H1 (cell line): ENCODE measurements around the gene THEM5. TPM values are rescaled to one million over a fixed set of nuclear protein-coding genes. Genes with fewer than 3 reads are reported as not detected.

Experiments
- CTCF ChIA-PET: fragments of 300-600 bp; sonication (Branson Sonifier 250); formaldehyde crosslinking; loops from one replicate; lab custom pipeline; 2021; ENCODE audit not compliant: partially characterized antibody; lab: Charles Lee
- POLR2A ChIA-PET: fragments of 300-600 bp; sonication (Branson Sonifier 250); formaldehyde crosslinking; loops from one replicate; lab custom pipeline; 2021; ENCODE audit warnings: inconsistent platforms; ENCODE audit not compliant: partially characterized antibody; lab: Charles Lee
- DNase-seq, 2 experiments: peaks; one replicate each; pipeline versions ENCODE4 v3.0.0 to v3.0.0-alpha.2; 2010 to 2022; ENCODE audit warnings: low spot score in 2 of 2, low read depth in 1 of 2, mixed read lengths in 1 of 2
- FAIRE-seq: peaks from 2 replicates; lab custom pipeline; 2011; peaks lifted over from hg19 to GRCh38; lab: Jason Lieb, UNC
- H2AFZ ChIP-seq: 2 replicates; pipeline ENCODE4 v1.8.1; 2012; ENCODE audit warnings: low read length, inconsistent platforms
- H2AK5ac ChIP-seq: 2 replicates; pipeline ENCODE4 v1.6.1; 2013; ENCODE audit warnings: low read depth, low read length
- H2BK120ac ChIP-seq: replicated peaks from 2 replicates; pipeline ENCODE3; 2013; ENCODE audit warnings: low read depth, low read length, inconsistent platforms
- H2BK12ac ChIP-seq: 2 replicates; pipeline ENCODE4 v1.6.1; 2013; ENCODE audit warnings: low read depth, low read length
- H2BK15ac ChIP-seq: 2 replicates; pipeline ENCODE4 v1.6.1; 2013; ENCODE audit warnings: low read length
- H2BK20ac ChIP-seq: 2 replicates; pipeline ENCODE4 v1.6.1; 2013; ENCODE audit warnings: low read length
- H2BK5ac ChIP-seq: 2 replicates; pipeline ENCODE4 v1.6.1; 2013; ENCODE audit warnings: low read depth, low read length
- H3K14ac ChIP-seq: 2 replicates; pipeline ENCODE4 v1.6.1; 2013; ENCODE audit warnings: inconsistent platforms; ENCODE audit not compliant: insufficient read length
- H3K18ac ChIP-seq: 2 replicates; pipeline ENCODE4 v1.6.1; 2013; ENCODE audit warnings: low read length; ENCODE audit errors: extremely low read depth
- H3K23ac ChIP-seq: 2 replicates; pipeline ENCODE4 v1.6.1; 2013; ENCODE audit warnings: inconsistent platforms; ENCODE audit not compliant: insufficient read length
- H3K23me2 ChIP-seq: 2 replicates; pipeline ENCODE4 v1.6.1; 2013; ENCODE audit warnings: low read depth, low read length
- H3K27ac ChIP-seq: 2 replicates; pipeline ENCODE4 v1.6.1; 2011; ENCODE audit warnings: low read depth, low read length, inconsistent platforms
- H3K27me3 ChIP-seq, 4 experiments: replicated peaks in 1 of 4; 1 replicate in 1 of 4; 2 replicates in 3 of 4; pipeline versions ENCODE4 v1.6.1 to v1.8.1; 2011 to 2013; ENCODE audit warnings: low read length in 3 of 4, mild to moderate bottlenecking in 3 of 4, inconsistent platforms in 2 of 4, mixed read lengths in 2 of 4, moderate library complexity in 1 of 4; ENCODE audit not compliant: control insufficient read depth in 3 of 4, insufficient read depth in 3 of 4; ENCODE audit errors: extremely low read depth in 1 of 4
- H3K36me3 ChIP-seq, 4 experiments: 2 replicates each; pipeline versions ENCODE4 v1.6.1 to v1.8.1; 2011 to 2013; ENCODE audit warnings: mild to moderate bottlenecking in 4 of 4, low read length in 3 of 4, moderate library complexity in 2 of 4, control low read depth in 1 of 4, inconsistent platforms in 1 of 4; ENCODE audit not compliant: insufficient read depth in 4 of 4, control insufficient read depth in 2 of 4
- H3K4ac ChIP-seq: replicated peaks from 2 replicates; pipeline ENCODE3; 2013; ENCODE audit warnings: low read length, low read depth, mixed read lengths, inconsistent platforms; ENCODE audit not compliant: insufficient read length
- H3K4me1 ChIP-seq, 4 experiments: replicated peaks in 1 of 4; 1 replicate in 1 of 4; 2 replicates in 3 of 4; pipeline versions ENCODE4 v1.6.1 to v1.8.1; 2011 to 2013; ENCODE audit warnings: low read length in 3 of 4, inconsistent platforms in 2 of 4, mixed read lengths in 1 of 4; ENCODE audit not compliant: insufficient read depth in 4 of 4, control insufficient read depth in 3 of 4
- H3K4me2 ChIP-seq, 2 experiments: 2 replicates each; pipeline versions ENCODE4 v1.6.1 to v1.8.1; 2011 to 2013; ENCODE audit warnings: low read depth in 2 of 2, low read length in 2 of 2, control low read depth in 1 of 2, inconsistent platforms in 1 of 2, mild to moderate bottlenecking in 1 of 2; ENCODE audit not compliant: insufficient read depth in 1 of 2
- H3K4me3 ChIP-seq, 4 experiments: fragments of 200-600, 300-600 bp in 1 of 4; sonication (generic), shearing (Covaris generic), sonication (Bioruptor Twin) in 1 of 4; 2 replicates each; pipeline versions ENCODE4 v1.5.1 to v1.8.1; 2011 to 2016; ENCODE audit warnings: low read length in 4 of 4, low read depth in 3 of 4, control low read depth in 2 of 4, inconsistent platforms in 2 of 4, mild to moderate bottlenecking in 2 of 4, mixed read lengths in 1 of 4, moderate library complexity in 1 of 4; ENCODE audit not compliant: insufficient read depth in 2 of 4; ENCODE audit errors: extremely low read depth in 1 of 4
- H3K56ac ChIP-seq: replicated peaks from 2 replicates; pipeline ENCODE3; 2013; ENCODE audit warnings: low read depth, mild to moderate bottlenecking, mixed read lengths, low read length, inconsistent platforms; ENCODE audit not compliant: insufficient read length
- H3K79me1 ChIP-seq: 2 replicates; pipeline ENCODE4 v1.6.1; 2013; ENCODE audit warnings: low read depth, low read length, control low read depth
- H3K79me2 ChIP-seq, 2 experiments: 2 replicates each; pipeline versions ENCODE4 v1.6.1 to v1.8.1; 2012 to 2013; ENCODE audit warnings: low read length in 2 of 2, mild to moderate bottlenecking in 2 of 2, inconsistent platforms in 1 of 2; ENCODE audit not compliant: insufficient read depth in 2 of 2, control insufficient read depth in 1 of 2
- H3K9ac ChIP-seq, 4 experiments: replicated peaks in 1 of 4; 1 replicate in 1 of 4; 2 replicates in 3 of 4; pipeline versions ENCODE4 v1.6.1 to v1.8.1; 2011 to 2013; ENCODE audit warnings: low read depth in 3 of 4, low read length in 3 of 4, control low read depth in 2 of 4, mild to moderate bottlenecking in 2 of 4, moderate library complexity in 2 of 4, inconsistent platforms in 1 of 4; ENCODE audit errors: extremely low read depth in 1 of 4
- H3K9me3 ChIP-seq, 2 experiments: 2 replicates each; pipeline versions ENCODE4 v1.6.1 to v1.8.1; 2012 to 2013; ENCODE audit warnings: mild to moderate bottlenecking in 2 of 2, moderate library complexity in 2 of 2, control low read depth in 1 of 2, inconsistent platforms in 1 of 2, low read depth in 1 of 2, low read length in 1 of 2, mixed read lengths in 1 of 2; ENCODE audit not compliant: insufficient read depth in 2 of 2
- H4K20me1 ChIP-seq, 2 experiments: replicated peaks in 1 of 2; 2 replicates each; pipeline versions ENCODE3 to v1.8.1; 2011 to 2013; ENCODE audit warnings: inconsistent platforms in 2 of 2, low read length in 2 of 2, mild to moderate bottlenecking in 1 of 2; ENCODE audit not compliant: insufficient read depth in 2 of 2, control insufficient read depth in 1 of 2
- H4K5ac ChIP-seq: 2 replicates; pipeline ENCODE4 v1.6.1; 2013; ENCODE audit warnings: low read length, low read depth, mixed read lengths, inconsistent platforms; ENCODE audit not compliant: insufficient read length
- H4K8ac ChIP-seq: 2 replicates; pipeline ENCODE4 v1.8.0; 2013; ENCODE audit warnings: mild to moderate bottlenecking, moderate library complexity, low read length, inconsistent platforms; ENCODE audit not compliant: insufficient read depth; ENCODE audit errors: extremely low read depth
- H4K91ac ChIP-seq: replicated peaks from 2 replicates; pipeline ENCODE3; 2013; ENCODE audit warnings: low read length, mixed read lengths, inconsistent platforms; ENCODE audit not compliant: insufficient read length
- ATF2 ChIP-seq: IDR thresholded peaks from 2 replicates; pipeline ENCODE4 v1.6.1; 2012; ENCODE audit warnings: low read length, inconsistent platforms
- BRCA1 ChIP-seq: IDR thresholded peaks from 2 replicates; pipeline ENCODE4 v1.6.1; 2012; ENCODE audit warnings: low read depth, low read length, improper control_type of control experiment
- KDM5A ChIP-seq: fragments of 200-600 bp; IDR thresholded peaks from 2 replicates; pipeline ENCODE4 v1.7.1; 2012; ENCODE audit warnings: mild to moderate bottlenecking, low read length, inconsistent platforms, mixed read lengths
- NANOG ChIP-seq: IDR thresholded peaks from 2 replicates; pipeline ENCODE4 v1.6.1; 2011; ENCODE audit warnings: low read length, low read depth, mild to moderate bottlenecking, inconsistent platforms; ENCODE audit not compliant: insufficient read depth, poor library complexity, severe bottlenecking
- POLR2A ChIP-seq, 2 experiments: IDR thresholded peaks; 1 replicate in 1 of 2; 2 replicates in 1 of 2; pipeline ENCODE4 v1.6.1; 2011; ENCODE audit warnings: low read depth in 2 of 2, low read length in 2 of 2, mild to moderate bottlenecking in 2 of 2; ENCODE audit errors: control extremely low read depth in 1 of 2
- POLR2AphosphoS5 ChIP-seq: IDR thresholded peaks from 2 replicates; pipeline ENCODE4 v1.6.1; 2011; ENCODE audit warnings: low read depth, low read length
- SIRT6 ChIP-seq: IDR thresholded peaks from one replicate; pipeline ENCODE4 v1.7.1; 2012; ENCODE audit warnings: low read length, inconsistent platforms
- SIX5 ChIP-seq: IDR thresholded peaks from 2 replicates; pipeline ENCODE4 v1.6.1; 2011; ENCODE audit warnings: mild to moderate bottlenecking, low read depth, low read length
- SP2 ChIP-seq: IDR thresholded peaks from 2 replicates; pipeline ENCODE4 v1.6.1; 2012; ENCODE audit warnings: mild to moderate bottlenecking, low read length, inconsistent platforms
- SP4 ChIP-seq: IDR thresholded peaks from 2 replicates; pipeline ENCODE4 v1.6.1; 2012; ENCODE audit warnings: low read length, inconsistent platforms
- SRF ChIP-seq: IDR thresholded peaks from 2 replicates; pipeline ENCODE4 v1.6.1; 2011; ENCODE audit warnings: mild to moderate bottlenecking, low read depth, low read length, moderate library complexity
- TAF7 ChIP-seq: optimal IDR thresholded peaks from 2 replicates; pipeline ENCODE3; 2011; ENCODE audit warnings: low read depth, mild to moderate bottlenecking, inconsistent platforms, low read length, moderate library complexity, borderline replicate concordance
- TBP ChIP-seq: IDR thresholded peaks from 2 replicates; pipeline ENCODE4 v1.6.1; 2011; ENCODE audit warnings: low read depth, low read length, improper control_type of control experiment
- WGBS, 2 experiments: shearing (Covaris generic) in 1 of 2; methylation state at CpG; one replicate each; pipeline versions ENCODE4 v1.1.6 to v1.1.7; 2013 to 2015; ENCODE audit warnings: low lambda C conversion rate in 2 of 2, mixed read lengths in 2 of 2, inconsistent platforms in 1 of 2, low coverage in 1 of 2, missing lambda C conversion rate in 1 of 2; ENCODE audit not compliant: insufficient replicate concordance in 2 of 2, insufficient coverage in 1 of 2, insufficient read length in 1 of 2; ENCODE audit errors: extremely low coverage in 1 of 2, missing lambda C conversion rate in 1 of 2; 5-methylcytosine and 5-hydroxymethylcytosine counted together
- polyA plus RNA-seq, 7 experiments: library from polyadenylated mRNA; depleted of rRNA in 3 of 7; stranded (reverse) in 5 of 7; unstranded in 2 of 7; fragments of >200 nt in 5 of 7; fragments of 200-250 nt in 2 of 7; gene quantifications; 1 replicate in 5 of 7; 2 replicates in 1 of 7; 4 replicates in 1 of 7; pipeline versions ENCODE4 v1.2.1 to v1.2.3, GENCODE V29; 2011 to 2013; ENCODE audit warnings: missing spikeins in 2 of 7, mixed read lengths in 2 of 7
- total RNA-seq: library from RNA; stranded (reverse); fragmentation: NEBNext Ultra II Directional; extraction: Animal tissue kit (Norgen Biotek cat#: 25700); gene quantifications from 2 replicates; pipeline ENCODE4 v1.2.1, GENCODE V29; 2021

THEM5 gene
- total and polyA plus RNA-seq, 2 of the 8 experiments (the other 6 are each of a cell fraction or from before 2014, with no cell fraction given) = not detected

GRCh38 chr1:151813271-151813977, 40.1 kb downstream of the THEM5 start:
- Histone ChIP-seq H3K4ac (no peak overlapping the region), H3K23ac (no peak overlapping the region), H3K27ac (no peak overlapping the region), H2BK120ac (no peak overlapping the region), H3K4me1 (peaks cover 1 to 5% (median 4%) of the 10 kb centered on the region in 4 experiments; a peak in 3 of 7 replicates), H2AK5ac (no peak overlapping the region), H2BK12ac (no peak overlapping the region), H3K18ac (no peak overlapping the region), H3K27me3 (no peaks in the 10 kb centered on the region), H4K5ac (no peak overlapping the region), H2AFZ (no peak overlapping the region), H3K9ac (no peak overlapping the region), H3K79me1 (no peaks in the 10 kb centered on the region), H4K20me1 (no peaks in the 10 kb centered on the region), H3K79me2 (no peaks in the 10 kb centered on the region), H3K4me3 (no peak overlapping the region), H3K9me3 (no peaks in the 10 kb centered on the region), H3K56ac (no peak overlapping the region), H2BK20ac (no peak overlapping the region), H2BK15ac (no peak overlapping the region), H4K8ac (no peak overlapping the region), H3K23me2 (no peaks in the 10 kb centered on the region), H3K4me2 (no peak overlapping the region), H3K36me3 (no peaks in the 10 kb centered on the region), H4K91ac (no peak overlapping the region), H3K14ac (no peak overlapping the region), H2BK5ac (no peak overlapping the region)
- ChIA-PET CTCF (interaction anchor here (1.1 to 1.6 kb wide), 2 partner anchors 10 to 14 kb away, joined by 3 to 5 read pairs; no protein-coding TSS in a partner anchor), POLR2A (no interaction called here)
- DNase-seq (no peak), FAIRE-seq (no peak)
- 90% methylated on average over 12 of the region's 12 CpGs; no CpG with 5 or more reads in 1 of the 2 experiments for WGBS, 2 experiments
- TF ChIP-seq SP4 (no peak), ATF2 (no peak), SP2 (no peak), NANOG (no peak), TAF7 (no peak), POLR2AphosphoS5 (no peak), BRCA1 (no peak), SIX5 (no peak), POLR2A (IDR thresholded peaks at IDR 0.05; ENCODE audit: control extremely low read depth in 1 of 2, low read depth in 2 of 2, low read length in 2 of 2) (no peak), TBP (no peak), SRF (no peak), SIRT6 (no peak), KDM5A (no peak)
